SK-N-SH treated with all-trans-retinoic acid at 6 μM for 48 hours (cell line): ENCODE data around the gene FANCC.

ENCODE experiments used
- ATAC-seq: fragments of 200-7000 bp; cut with Tn5 transposase; 3 replicates; pipeline ENCODE4 v1.9.1; 2020; ENCODE audit warnings: mild to moderate bottlenecking, moderate library complexity
- ARNTL ChIP-seq: fragments of 450-650 bp; formaldehyde crosslinking; IDR thresholded peaks from 2 replicates; pipeline ENCODE4 v1.5.0; 2020; ENCODE audit warnings: low read depth, mild to moderate bottlenecking, moderate library complexity, borderline replicate concordance
- BACH2 ChIP-seq: fragments of 250-450 bp; sonication (Bioruptor Pico); IDR thresholded peaks from 2 replicates; pipeline ENCODE4 v1.9.0; 2021; ENCODE audit warnings: mild to moderate bottlenecking, borderline replicate concordance
- ESRRG ChIP-seq: fragments of 250-450 bp; sonication (Bioruptor Pico); IDR thresholded peaks from 2 replicates; pipeline ENCODE4 v1.6.1; 2021; ENCODE audit warnings: mild to moderate bottlenecking
- ISL1 ChIP-seq: fragments of 250-450 bp; sonication (Bioruptor Pico); IDR thresholded peaks from 2 replicates; pipeline ENCODE4 v2.1.2; 2022; ENCODE audit warnings: mild to moderate bottlenecking, moderate library complexity
- OSR1 ChIP-seq: fragments of 250-450 bp; sonication (Bioruptor Pico); IDR thresholded peaks from 2 replicates; pipeline ENCODE4 v1.8.0; 2022; ENCODE audit warnings: moderate library complexity, mild to moderate bottlenecking, inconsistent platforms
- PATZ1 ChIP-seq: fragments of 250-450 bp; sonication (Bioruptor Pico); IDR thresholded peaks from 2 replicates; pipeline ENCODE4 v1.8.0; 2020; ENCODE audit warnings: mild to moderate bottlenecking, moderate library complexity, borderline replicate concordance
- SNAI2 ChIP-seq: fragments of 250-450 bp; sonication (Bioruptor Pico); IDR thresholded peaks from 2 replicates; pipeline ENCODE4 v1.5.0; 2020; ENCODE audit warnings: mild to moderate bottlenecking, moderate library complexity
- TCF4 ChIP-seq: fragments of 250-450 bp; sonication (Bioruptor Pico); IDR thresholded peaks from 2 replicates; pipeline ENCODE4 v1.8.0; 2021; ENCODE audit warnings: mild to moderate bottlenecking, moderate library complexity, borderline replicate concordance
- TSHZ2 ChIP-seq: fragments of 250-450 bp; sonication (Bioruptor Pico); IDR thresholded peaks from 2 replicates; pipeline ENCODE4 v1.5.0; 2020; ENCODE audit warnings: mild to moderate bottlenecking, moderate library complexity
- ZFP3 ChIP-seq: fragments of 250-450 bp; sonication (Bioruptor Pico); IDR thresholded peaks from 2 replicates; pipeline ENCODE4 v1.5.0; 2020; ENCODE audit warnings: mild to moderate bottlenecking, moderate library complexity
- ZNF565 ChIP-seq: fragments of 450-650 bp; formaldehyde crosslinking; conservative IDR thresholded peaks from 2 replicates; pipeline ENCODE4 v1.5.0; 2020; ENCODE audit warnings: low read depth, mild to moderate bottlenecking, moderate library complexity
- ZNF70 ChIP-seq: fragments of 450-650 bp; formaldehyde crosslinking; IDR thresholded peaks from 2 replicates; pipeline ENCODE4 v1.5.0; 2020; ENCODE audit warnings: mild to moderate bottlenecking, moderate library complexity
- ZNF8 ChIP-seq: fragments of 450-650 bp; formaldehyde crosslinking; IDR thresholded peaks from 2 replicates; pipeline ENCODE4 v1.5.0; 2020; ENCODE audit warnings: mild to moderate bottlenecking, moderate library complexity

The FANCC gene

DNA sequence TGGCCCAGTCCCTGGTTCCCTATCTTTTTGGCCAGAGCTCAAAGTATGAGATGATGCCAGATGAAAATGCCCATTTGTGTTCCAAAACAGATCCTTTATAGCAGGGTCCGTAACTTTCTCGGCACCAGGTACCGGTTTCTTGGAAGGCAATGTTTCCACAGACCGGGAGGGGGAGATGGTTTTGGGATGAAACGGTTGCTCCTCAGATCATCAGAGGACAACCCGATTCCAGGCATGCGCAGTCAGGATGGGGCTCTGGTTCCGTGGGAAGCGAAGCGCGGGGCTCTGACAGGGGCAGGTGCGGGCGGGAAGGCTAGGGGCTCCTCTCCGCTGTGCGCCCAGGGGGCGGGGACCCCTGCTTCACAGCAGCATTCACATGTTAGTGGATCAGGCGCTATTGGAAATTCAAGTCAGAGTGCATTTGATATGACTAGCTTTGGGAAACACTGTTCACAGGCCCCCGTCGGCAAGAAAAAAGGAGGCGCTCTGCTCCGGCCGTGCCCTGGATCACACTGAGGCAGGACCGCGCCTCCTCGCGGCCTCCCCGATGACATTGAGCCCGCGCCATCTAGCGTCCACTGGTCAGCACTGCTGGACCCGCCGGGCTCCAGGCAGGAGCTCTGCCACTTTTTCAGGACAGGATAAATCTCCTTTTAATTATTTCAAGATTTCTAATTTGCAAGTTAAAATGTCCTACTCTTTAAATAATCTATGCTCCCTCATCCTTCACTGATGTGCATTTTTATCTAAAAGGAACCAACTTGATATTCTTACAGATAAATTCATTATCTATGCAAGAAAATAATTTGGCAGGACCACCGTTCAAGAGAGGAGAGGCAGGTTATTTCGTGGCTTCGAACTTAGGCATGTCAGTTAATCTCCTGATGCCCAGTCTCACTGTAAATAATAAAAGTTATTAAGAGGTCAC, 190.0 kb downstream of the FANCC start:
- ATAC-seq, result peak; percentile 87
- TF ChIP-seq ZFP3 (no peak), ARNTL (CRISPR knock-in tag) (no peak), TCF4 (CRISPR knock-in tag) (no peak), TSHZ2 (CRISPR knock-in tag) (0 out of 2 replicates have a peak, but pooled peaks have one; percentile 27), OSR1 (no peak)

GRCh38 chr9:95126739-95127138, 190.8 kb downstream of the FANCC start:
- TF ChIP-seq ZNF8 (CRISPR knock-in tag) (no peak), BACH2 (CRISPR knock-in tag) (no peak), ZNF565 (CRISPR knock-in tag) (no peak), TCF4 (CRISPR knock-in tag) (no peak), ZNF70 (no peak), SNAI2 (CRISPR knock-in tag) (no peak), ZFP3 (no peak)
- no peak for ATAC-seq

DNA sequence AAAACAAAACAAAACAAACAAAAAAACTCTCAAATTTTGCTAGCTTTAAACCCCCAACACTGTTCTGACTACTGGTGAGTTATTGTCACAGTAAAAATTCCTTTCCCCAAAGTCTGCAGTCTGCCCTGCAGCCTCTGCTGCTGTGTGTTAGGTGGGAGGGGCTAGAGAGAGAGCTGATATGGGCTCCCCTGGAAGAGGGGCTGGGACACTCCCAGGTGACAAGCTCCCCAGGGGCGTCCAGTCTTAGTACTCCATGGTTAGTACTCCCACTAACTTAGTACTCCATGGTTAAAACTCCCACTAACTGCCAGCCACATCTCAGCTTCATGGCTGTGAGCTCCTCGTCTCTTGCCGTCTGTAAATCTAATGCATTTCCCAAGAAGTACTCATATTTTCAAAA, 191.9 kb downstream of the FANCC start:
- no peak for ATAC-seq
- TF ChIP-seq BACH2 (CRISPR knock-in tag), result no peak
- TF ChIP-seq TSHZ2 (CRISPR knock-in tag), result no peak
- TF ChIP-seq ISL1, result no peak
- TF ChIP-seq ZNF70, result no peak
- no peak for TF ChIP-seq ESRRG (CRISPR knock-in tag)
- no peak for TF ChIP-seq SNAI2 (CRISPR knock-in tag)
- TF ChIP-seq PATZ1, result no peak

GRCh38 chr9:95124582-95125367, 192.7 kb downstream of the FANCC start:
- peak; percentile 61 for ATAC-seq
- TF ChIP-seq ZNF8 (CRISPR knock-in tag) (no peak), TSHZ2 (CRISPR knock-in tag) (0 out of 2 replicates have a peak, but pooled peaks have one; percentile 12)
